Erythroblast (primary cell): Measurements from ENCODE around the gene NUP210.

ENCODE experiments used
- GATA1 ChIP-seq: IDR thresholded peaks from 2 replicates; pipeline ENCODE4 v1.6.1; 2011; ENCODE audit warnings: low read depth, mild to moderate bottlenecking, control low read depth, low read length, moderate library complexity
- POLR2A ChIP-seq: IDR thresholded peaks from 2 replicates; pipeline ENCODE4 v1.6.1; 2011; ENCODE audit warnings: mild to moderate bottlenecking, low read length

GRCh38 chr3:13277196-13277813, 142.8 kb downstream of the NUP210 start:
- TF ChIP-seq POLR2A (no peak), GATA1 (no peak)
